HL-60/S4 treated with retinoic acid at 250 ng/mL for 4 days and 3 days (cell line): ENCODE results near the gene PTPN5.
"Not testable (repeated sequence)": the region's sequence is repeated elsewhere in the genome, so short reads cannot be mapped to it uniquely, and the experiment has no call there.

Experiments
- in situ Hi-C: fragments of 300-500 bp; cut with MboI; formaldehyde crosslinking; loops from 2 replicates; pipeline ENCODE4 v1.7.0; 2022; ENCODE audit warnings: low sequenced_read_pairs

PTPN5 gene

GRCh38 chr11:18692941-18693760 lies 98.4 kb downstream of the PTPN5 start:
- in situ Hi-C loops = no loop called here

DNA sequence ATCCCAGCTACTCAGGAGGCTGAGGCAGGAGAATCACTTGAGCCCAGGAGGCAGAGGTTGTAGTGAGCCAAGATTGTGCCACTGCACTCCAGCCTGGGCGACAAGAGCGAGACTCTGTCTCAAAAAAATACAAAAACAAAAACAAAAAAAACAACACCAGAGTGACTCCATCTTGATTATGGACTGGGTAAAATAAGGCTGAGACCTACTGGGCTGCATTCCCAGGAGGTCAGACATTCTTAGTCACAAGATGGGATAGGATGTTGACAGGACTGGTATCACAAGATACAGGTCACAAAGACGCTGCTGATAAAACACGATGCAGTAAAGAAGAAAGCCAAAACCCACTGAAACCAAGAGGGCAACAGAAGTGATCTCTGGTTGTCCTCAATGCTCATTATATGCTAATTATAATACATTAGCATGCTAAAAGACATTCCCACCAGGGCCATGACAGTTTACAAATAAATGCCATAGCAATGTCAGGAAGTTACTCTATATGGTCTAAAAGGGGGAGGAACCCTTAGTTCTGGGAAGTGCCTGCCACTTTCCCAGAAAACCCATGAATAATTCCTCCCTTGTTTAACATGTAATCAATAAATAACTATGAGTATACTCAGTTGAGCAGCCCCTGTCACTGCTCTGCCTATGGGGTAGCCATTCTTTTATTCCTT lies 100.0 kb downstream of the PTPN5 start:
- in situ Hi-C loops = not testable (repeated sequence)

GRCh38 chr11:18684267-18684666 lies 107.3 kb downstream of the PTPN5 start:
- in situ Hi-C loops = no loop called here

DNA sequence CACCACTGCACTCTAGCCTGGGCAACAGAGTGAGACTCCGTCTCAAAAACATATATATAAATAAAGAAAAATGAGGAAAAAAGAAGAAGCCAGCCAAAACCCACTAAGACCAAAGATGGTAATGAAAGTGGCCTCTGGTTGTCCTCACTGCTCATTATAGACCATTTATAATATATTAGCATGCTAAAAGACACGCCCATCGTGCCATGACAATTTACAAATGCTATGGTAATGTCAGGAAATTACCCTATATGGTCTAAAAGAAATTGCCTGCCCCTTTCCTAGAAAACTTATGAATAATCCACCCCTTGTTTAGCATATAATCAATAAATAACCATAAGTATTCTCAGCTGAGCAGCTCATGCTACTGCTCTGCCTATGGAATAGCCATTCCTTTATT lies 109.1 kb downstream of the PTPN5 start:
- in situ Hi-C loops = no loop called here

DNA sequence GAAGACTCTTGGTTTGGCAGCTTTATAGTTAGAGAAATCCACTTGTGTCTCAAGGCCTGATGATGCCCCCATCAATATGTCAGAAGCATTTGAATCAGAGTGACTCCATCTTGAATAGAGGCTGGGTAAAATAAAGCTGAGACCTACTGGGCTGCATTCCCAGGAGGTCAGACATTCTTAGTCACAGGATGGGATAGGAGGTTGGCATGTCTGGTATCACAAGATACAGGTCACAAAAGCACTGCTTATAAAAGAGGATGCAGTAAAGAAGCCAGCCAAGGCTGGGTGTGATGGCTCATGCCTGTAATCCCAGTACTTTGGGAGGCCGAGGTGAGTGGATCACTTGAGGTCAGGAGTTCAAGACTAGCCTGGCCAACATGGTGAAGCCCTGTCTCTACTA lies 109.6 kb downstream of the PTPN5 start:
- in situ Hi-C loops = not testable (repeated sequence)
